Mesenteric fat pad (tissue), 1 donor: ENCODE measurements around the gene SDC1. TPM values are rescaled to one million over a fixed set of nuclear protein-coding genes. Genes with fewer than 3 reads are reported as not detected.

ENCODE experiments used
- DNase-seq: peaks from one replicate; pipeline ENCODE4 v3.0.0-alpha.2; 2020; ENCODE audit warnings: low spot score
- total RNA-seq: library from RNA; stranded (reverse); fragmentation: NEBNext Ultra II Directional; extraction: Animal tissue kit (Norgen Biotek cat#: 25700); gene quantifications from one replicate; pipeline ENCODE4 v1.2.1, GENCODE V29; 2021
- donor health status: DM: yes; HTN: yes; CAD: no.

SDC1 gene
- total RNA-seq, 1 donor from 2014 or later: 2.3 TPM

GRCh38 chr2:20186078-20186854, 38.7 kb downstream of the SDC1 start:
- no peak for DNase-seq

DNA sequence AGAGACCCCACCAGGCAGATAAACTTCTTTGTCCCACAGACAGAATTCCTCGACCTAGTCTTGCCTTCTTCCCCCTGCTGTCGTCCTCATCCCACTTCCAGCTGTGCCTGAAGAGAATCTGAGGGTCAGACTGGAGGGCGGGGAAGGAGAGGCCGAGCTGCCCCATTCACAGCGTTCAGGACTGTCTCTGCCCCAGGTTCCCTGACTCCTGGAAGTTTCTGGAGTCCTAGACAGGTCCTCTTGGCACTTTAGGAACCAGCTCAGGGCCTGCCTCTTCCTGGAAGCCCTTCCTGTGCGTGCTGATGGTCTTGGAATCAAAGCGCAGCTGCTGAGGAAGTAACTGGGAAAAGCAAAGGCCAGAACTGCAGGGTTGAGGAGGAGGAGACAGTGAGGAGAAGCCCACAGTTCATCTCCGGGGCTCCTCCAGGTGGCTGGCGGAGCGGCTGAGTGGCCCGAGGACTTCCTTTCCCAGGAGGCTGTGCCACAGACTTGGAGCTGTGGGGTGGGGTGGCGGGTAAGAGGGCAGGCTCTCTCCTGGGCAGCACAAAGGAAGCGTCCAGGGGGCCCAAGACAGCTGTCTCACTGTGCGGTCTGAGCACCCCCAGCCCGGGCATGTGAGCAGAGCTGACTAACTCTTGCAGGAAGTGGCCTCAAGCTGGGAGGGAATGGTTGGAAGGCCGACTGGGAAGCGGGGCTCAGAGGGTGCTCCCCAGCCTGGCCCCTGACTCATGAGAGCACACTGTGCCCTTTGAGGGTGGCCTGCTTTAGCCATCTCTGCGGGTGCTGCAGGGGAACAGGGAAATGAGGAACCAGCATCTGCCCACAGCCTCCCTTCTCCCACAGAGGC, 39.5 kb downstream of the SDC1 start:
- DNase-seq: no peak

DNA sequence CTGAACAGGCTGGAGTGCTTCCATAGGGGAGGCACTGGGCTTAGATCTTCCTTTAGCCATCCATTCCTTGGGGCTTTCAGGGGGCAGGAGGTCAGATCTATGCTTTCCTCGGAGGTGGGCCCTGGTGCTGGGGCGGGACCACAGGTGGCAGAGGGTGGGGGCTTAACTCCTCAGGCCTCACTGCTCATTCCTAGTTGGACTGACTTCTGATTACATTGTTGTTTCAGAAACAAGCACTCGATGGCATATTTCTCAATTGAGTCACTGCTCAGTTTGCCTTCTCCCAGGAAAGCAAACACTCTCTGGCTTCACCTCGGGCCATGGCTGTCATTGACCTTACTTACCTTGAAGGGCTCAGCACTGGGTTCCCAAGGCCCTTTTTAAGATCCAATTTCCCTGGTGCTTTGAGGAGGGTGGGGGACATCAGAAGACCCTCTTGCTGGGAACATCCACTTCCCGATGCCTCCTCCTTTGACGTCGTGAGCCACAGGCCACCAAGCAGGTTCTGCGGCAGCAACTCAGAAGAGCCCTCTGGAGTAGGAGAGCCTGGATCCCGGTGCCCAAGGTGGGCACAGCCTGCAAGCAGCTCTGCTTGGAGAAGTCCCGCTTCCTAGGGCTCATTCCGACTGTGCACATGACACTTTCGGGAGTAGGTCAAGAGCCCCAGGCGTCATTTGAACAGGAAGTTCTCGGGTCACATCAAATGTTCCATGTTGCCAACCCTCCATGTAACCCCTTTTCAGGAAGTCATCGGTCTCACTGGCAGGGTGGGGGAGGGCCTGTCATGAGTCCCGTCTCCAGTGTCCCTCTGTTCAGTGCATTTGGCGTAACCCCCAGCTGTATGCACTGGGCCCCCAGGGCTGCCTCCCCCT, 40.6 kb downstream of the SDC1 start:
- no peak for DNase-seq

GRCh38 chr2:20183373-20183772, 41.6 kb downstream of the SDC1 start:
- DNase-seq: no peak

DNA sequence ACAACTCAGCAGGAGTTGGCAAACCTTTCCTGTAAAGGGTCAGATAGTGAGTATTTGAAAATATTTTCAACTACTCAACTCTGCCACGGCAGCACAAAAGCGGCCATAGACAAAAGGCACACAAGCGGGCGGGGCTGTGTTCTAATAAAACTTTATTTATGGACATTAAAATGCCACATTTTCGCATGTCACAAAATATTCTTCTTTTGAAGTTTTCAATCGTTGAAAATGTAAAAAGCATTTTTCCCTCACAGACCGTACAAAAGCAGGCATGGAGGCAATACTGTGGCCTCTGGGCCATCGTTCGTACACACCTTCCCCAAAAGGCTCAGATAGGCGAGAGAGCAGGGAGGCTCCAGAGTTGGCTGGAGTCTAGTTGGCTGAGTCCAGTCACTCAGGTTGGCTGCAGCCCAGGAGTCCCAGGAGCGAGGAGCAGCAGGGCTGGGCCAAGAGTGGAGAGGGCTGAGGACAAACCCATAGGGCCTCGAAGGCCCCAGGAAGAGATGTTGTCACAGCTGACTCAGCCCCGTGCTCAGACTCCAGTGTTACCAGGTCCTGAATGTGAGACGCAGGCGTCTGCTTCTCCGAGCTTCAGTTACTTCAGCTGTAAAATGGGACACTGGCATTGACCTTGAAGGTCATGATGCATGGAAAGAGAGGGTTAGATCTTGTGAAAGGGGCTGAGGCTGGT, 42.5 kb downstream of the SDC1 start:
- no peak for DNase-seq

- no peak for DNase-seq
Measured at GRCh38 chr2:20181761-20182160, 43.2 kb downstream of the SDC1 start.

DNA sequence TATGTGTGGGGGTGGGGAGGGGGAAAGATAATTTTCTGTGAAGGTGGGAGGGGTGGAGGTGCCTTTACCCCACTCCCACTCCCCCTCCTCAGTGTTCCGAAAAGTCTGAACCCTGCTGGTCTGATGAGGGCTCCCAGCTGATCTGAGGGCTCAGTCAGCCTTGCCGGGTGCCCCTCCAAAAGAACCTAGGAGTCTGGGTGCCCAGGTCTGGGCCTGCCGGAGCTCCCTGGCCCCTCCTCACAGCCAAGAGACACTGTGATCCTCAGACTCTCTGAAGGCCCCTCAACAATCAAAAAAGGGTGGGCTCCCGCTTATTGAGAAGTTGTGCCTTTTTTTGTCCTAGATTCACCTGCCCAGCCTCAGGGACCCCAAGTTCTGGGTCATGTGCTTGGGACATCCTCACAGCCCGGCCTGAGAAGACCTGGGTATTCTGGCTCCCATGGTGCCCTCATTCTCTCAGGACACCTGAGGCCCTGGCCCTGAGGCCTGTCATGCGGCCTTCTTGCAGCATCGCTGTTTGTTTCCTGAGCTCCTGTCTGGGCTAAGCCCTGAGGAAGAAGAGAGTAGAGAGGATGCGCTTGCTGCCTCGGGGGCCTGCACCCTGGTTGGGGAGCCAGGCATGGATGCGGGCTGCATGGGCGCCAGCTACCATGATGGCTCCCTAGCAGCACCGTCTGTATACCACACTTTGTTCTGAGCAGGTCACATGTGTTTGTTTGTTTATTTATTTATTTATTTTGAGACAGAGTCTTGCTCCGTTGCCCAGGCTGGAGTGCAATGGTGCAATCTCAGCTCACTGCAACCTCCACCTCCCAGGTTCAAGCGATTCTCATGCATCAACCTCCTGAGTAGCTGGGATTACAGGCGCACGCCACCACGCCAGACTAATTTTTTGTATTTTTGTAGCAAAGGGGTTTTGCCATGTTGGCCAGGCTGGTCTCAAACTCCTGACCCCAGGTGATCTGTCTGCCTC, 44.0 kb downstream of the SDC1 start:
- DNase-seq: peak; percentile 81

GRCh38 chr2:20179755-20180594, 45.0 kb downstream of the SDC1 start:
- DNase-seq: peak; percentile 90

GRCh38 chr2:20179466-20179754, 45.5 kb downstream of the SDC1 start:
- no peak for DNase-seq

- peak; percentile 43 for DNase-seq
Measured at GRCh38 chr2:20178666-20179465, 46.1 kb downstream of the SDC1 start.

DNA sequence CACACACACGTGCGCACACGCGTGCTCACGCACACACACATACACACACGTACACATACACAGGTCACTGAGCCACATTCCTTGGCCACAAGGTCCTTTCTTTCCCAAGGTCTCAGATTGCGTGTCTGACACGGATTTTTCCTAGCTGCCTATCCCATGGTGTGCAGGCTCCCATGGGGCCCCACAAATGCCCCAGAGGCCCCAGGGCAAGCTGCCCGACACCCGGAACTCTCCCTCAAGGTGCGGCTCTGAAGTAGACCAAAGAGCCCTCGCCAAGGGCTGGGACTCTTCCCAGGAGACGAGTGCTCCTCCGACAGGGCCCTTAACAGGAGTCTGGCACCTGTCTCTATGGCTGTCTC, 46.7 kb downstream of the SDC1 start:
- peak; percentile 43 for DNase-seq

DNA sequence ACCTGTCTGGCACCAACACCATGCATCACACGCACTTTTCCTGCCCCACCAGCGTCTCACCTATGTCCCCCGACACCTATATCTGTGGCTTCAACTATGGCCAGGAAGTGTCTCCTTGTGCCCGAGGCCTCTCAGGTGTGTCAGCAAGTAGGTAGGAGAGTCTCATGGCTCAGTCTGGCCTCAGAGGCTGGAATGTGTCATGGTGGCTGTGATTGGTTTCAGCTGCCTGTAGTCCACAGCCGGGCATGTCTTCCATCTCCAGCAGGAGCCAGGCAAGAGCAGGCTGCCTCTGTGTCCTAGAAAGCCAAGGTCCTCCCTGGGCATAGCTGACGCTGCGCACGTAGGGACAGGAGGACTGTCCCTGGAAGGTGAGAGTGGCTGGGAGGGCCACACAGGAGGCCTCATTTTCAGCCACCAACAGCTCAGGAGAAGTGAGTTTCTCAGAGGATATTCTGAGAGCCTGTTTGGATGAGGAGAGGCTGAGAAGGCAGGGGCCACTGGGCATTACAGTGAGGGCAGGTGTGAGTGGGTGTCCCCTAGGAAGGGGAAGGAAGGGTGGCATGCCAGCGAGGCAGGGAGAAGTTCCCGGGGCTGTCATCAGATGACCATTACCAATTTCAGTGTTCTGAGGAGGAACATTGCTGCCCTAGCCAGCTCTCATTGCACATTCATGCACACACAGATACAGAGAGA, 47.2 kb downstream of the SDC1 start:
- peak; percentile 45 for DNase-seq

DNA sequence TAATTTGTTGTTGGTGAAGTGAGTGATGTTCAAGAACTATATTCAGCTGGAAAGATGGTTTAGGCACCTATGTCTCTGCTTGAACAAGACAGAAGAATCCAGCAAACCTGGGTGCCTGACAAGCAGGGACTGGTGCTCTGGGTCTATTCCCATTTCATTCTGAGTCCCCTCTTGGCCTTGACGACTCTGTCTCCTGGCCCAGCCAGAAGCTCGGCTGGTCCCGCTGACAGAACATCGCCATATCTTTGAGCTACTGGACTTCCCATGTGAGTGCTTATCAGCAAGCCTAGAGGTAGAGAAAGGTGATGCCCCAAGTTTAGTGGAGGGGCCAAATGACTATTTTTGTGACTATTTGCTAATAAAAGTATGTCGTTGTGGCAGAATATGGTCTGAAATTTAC, 48.2 kb downstream of the SDC1 start:
- DNase-seq: peak; percentile 68

DNA sequence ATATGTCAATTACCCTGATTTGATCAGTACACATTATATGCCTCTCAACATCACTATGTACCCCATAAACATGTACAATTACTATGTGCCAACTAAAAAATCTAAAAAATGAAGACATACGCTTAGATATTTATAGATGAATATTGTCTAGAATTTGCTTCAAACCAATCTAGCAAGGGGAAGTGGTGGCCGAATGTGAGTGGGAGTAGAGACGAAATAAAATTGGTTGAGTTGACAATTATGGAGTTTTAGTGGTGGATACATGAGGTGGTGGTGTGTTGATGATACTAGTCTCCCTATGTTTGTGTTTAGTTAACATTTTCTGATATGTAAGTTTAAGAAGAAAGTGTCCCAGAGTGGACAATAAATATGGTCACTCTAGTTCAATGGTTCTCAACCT, 49.0 kb downstream of the SDC1 start:
- DNase-seq: no peak

GRCh38 chr2:20175267-20175666, 49.7 kb downstream of the SDC1 start:
- DNase-seq: peak; percentile 55

- DNase-seq: no peak
Measured at GRCh38 chr2:20174410-20174809, 50.5 kb downstream of the SDC1 start.
